RWPE1 (cell line): Measurements from ENCODE around the gene FOXG1.

ENCODE experiments used
- CTCF ChIA-PET: fragments of 350-600 bp; sonication (Branson Sonifier 250); formaldehyde crosslinking; extraction: SDS; loops from one replicate; lab custom pipeline; 2021; lab: Yijun Ruan, JAX
- POLR2A ChIA-PET: fragments of 400-600 bp; formaldehyde crosslinking; extraction: SDS; loops from one replicate; lab custom pipeline; 2020; ENCODE audit warnings: antibody characterized with exemption; ENCODE audit not compliant: low non-redundant PET; lab: Yijun Ruan, JAX
- DNase-seq: peaks from one replicate; pipeline ENCODE4 v3.0.0; 2012; ENCODE audit warnings: low spot score
- H3K27ac ChIP-seq: fragments of 450-650 bp; 2 replicates; pipeline ENCODE4 v1.5.1; 2017
- TF ChIP-seq, protein P1 (sequence below): fragments of 450-650 bp; conservative IDR thresholded peaks from 2 replicates; pipeline ENCODE4 v1.5.1; 2017; ENCODE audit warnings: low read depth, mild to moderate bottlenecking

Gene FOXG1

DNA sequence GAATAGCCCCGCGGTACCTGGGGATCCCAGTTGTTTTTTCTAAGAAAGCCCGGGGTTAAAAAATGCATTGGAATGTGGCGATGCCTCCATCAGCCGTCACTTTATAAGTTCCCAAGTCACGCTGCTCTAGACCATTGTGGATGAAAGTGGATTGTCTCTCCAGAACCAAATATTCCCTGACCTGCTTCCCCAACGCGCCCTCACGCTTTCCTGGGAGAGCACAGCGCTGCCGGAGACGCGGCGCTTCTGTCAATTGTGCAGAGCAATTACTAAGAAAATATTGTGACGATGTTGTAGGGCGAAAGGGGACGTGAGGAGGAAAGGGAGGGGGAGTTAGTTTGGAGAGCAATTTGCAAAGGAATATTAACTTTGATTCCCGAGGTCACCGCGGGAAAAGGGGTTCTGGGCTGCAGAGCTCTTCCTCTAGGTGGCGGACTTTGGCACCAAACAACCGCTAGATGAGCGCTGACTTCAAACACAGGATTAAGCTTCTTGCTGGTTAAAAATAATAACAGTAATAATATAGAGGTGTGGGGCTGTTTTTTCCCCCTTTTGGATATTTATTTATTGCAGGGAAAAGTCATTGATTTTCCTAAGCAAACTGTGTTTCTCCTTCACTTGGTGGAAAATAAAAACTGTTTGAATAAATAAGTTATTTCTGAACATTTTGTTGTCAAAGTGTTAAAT lies 9.6 kb upstream of the FOXG1 start:
- no peak for DNase-seq
- ChIA-PET POLR2A (no interaction called here), CTCF (interaction anchor here (0.5 to 1.3 kb wide), 12 partner anchors 11 to 1495 kb away, joined by 3 to 4 read pairs (median 4); no protein-coding TSS in a partner anchor)
- TF ChIP-seq, protein P1, sequence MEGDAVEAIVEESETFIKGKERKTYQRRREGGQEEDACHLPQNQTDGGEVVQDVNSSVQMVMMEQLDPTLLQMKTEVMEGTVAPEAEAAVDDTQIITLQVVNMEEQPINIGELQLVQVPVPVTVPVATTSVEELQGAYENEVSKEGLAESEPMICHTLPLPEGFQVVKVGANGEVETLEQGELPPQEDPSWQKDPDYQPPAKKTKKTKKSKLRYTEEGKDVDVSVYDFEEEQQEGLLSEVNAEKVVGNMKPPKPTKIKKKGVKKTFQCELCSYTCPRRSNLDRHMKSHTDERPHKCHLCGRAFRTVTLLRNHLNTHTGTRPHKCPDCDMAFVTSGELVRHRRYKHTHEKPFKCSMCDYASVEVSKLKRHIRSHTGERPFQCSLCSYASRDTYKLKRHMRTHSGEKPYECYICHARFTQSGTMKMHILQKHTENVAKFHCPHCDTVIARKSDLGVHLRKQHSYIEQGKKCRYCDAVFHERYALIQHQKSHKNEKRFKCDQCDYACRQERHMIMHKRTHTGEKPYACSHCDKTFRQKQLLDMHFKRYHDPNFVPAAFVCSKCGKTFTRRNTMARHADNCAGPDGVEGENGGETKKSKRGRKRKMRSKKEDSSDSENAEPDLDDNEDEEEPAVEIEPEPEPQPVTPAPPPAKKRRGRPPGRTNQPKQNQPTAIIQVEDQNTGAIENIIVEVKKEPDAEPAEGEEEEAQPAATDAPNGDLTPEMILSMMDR: peak; percentile 81
- H3K27ac ChIP-seq: no peak overlapping the region

DNA sequence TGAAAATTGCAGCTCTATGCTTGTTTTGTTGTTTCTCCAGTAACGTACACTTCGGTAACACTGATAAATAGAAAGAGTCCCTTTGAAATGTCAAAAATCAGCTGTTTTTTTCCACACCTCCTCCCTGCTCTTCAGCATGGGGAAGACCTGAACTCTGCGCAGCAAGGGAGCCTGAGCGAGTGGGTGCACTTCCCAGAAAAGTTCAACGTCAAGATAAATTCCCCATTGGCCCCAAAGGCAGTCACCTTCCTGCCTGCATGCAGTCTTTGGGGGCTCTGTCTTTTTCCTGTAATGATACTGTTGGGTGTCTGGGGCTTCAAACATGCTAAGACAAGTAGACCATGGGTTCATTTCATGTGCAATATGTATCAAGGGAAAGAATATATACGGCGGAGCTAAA lies 8.8 kb upstream of the FOXG1 start:
- no peak for DNase-seq
- ChIA-PET POLR2A (no interaction called here), CTCF (interaction anchor here (0.6 to 1.0 kb wide), 4 partner anchors 122 to 783 kb away, joined by 3 to 4 read pairs (median 4); no protein-coding TSS in a partner anchor)
- TF ChIP-seq, protein P1: no peak
- no peak overlapping the region for H3K27ac ChIP-seq

DNA sequence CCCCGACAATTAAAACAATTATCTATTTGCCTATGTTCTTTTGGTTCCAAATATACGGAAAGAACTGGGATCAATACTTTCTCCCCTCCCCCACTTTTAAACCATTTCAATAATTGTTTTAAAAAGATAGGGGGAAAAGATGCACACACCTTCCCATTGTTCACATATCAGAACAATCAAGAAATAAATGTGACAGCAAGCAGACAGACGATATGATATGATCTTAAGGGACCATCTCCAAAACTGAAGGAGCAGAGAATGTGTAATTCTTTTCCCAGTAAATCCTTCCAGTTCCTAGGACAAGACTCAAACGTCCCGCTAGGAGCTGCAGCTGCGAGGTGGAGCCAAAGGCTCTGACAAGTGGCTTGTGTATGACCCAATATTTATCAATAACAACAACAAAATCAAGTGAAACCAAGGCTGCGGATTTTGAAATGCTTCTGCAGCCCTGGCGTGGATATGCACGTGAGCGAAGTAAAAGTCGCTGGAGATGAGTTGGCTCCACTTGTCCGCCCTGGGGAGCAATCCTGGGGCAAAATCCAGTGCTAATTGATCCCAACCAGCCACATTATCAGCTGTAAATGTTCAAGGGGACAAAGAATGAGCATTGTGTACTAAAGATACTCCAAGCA lies 8.2 kb upstream of the FOXG1 start:
- no peak for DNase-seq
- CTCF ChIA-PET: interaction anchor here (0.7 kb wide), 1 partner anchor 122 kb away, joined by 4 read pairs; no protein-coding TSS in a partner anchor
- TF ChIP-seq, protein P1: no peak
- H3K27ac ChIP-seq: no peak overlapping the region
- POLR2A ChIA-PET: no interaction called here

DNA sequence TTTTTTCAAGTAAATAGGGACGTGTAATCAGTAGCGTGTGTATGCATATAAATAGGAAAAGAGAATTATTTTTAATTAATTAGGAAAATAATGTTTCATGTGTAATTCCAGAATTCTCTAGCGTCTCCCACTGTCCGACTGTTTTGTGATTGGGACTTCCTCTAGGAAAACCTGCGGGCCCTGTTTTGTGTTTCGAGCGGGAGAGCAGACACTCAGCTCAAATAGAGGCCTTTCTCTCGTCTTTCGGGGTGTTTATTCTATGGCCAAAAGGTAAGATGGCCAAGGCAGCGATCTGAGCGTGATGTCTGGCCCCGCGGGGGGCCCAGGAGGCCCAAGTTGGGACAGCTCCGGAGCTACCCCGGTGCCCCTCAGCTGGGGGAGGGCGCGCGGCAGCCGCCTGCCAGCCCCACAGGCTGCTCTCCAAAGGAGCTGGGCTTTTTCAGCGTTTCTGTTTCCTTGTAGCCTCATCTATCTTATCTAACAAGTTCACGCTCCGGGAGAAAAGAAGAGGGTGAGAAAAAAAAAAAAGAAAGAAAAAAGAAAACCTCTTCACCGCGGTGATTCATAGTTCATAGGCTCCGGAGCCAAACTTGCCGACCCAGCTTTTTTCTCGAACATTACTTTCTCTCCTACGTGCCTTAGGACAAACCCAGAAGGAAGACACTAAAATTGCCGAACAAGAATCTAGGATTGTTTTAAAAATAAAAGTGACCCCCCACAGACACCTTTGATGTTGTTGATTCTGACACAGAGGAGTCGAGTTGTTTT lies 7.5 kb upstream of the FOXG1 start:
- H3K27ac ChIP-seq: no peak overlapping the region
- no peak for DNase-seq
- ChIA-PET POLR2A (no interaction called here), CTCF (interaction anchor here (0.6 kb wide), 1 partner anchor 467 kb away, joined by 7 read pairs; no protein-coding TSS in a partner anchor)
- TF ChIP-seq, protein P1: no peak

DNA sequence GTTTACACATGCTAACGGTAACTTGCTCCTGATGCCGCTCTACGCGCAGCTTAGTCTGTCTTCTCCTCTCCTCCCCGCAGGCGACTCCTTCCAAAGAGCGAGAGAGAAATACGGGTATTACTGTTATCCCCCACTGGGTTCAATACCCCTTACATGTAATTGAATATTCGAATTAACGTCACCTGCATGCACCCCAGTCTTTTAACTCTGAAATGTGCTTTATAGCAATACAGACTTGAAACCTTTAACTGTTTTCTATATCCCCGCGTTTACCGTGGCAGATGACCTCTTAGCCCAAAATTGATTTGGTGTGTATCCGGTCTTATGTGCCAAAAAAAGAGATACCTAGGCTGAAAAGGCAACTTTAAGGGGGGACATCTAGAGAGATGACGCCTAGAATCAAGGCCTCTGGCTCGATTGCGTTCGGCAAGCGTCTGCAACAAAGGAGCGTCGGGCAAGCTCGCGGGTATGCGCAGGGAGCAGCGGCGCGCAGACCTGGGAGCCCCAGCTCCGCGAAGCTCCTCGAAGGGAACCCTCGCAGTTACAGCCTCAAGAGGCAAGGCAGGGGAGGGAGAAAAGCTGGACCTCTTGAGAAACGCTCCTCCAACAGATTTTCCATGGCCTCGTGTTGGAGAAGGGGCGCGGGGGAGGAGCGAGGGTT lies 6.8 kb upstream of the FOXG1 start:
- ChIA-PET POLR2A (no interaction called here), CTCF (interaction anchor here (0.6 kb wide), 1 partner anchor 467 kb away, joined by 7 read pairs; no protein-coding TSS in a partner anchor)
- TF ChIP-seq, protein P1: no peak

More for the DNA sequence above, 6.8 kb upstream of the FOXG1 start:
- DNase-seq: no peak
- no peak overlapping the region for H3K27ac ChIP-seq
